Measurements from ENCODE around the gene KLHL21. TPM values are rescaled to one million over a fixed set of nuclear protein-coding genes. Genes with fewer than 3 reads are reported as not detected.

Gene KLHL21
- total RNA-seq, 2 experiments from 2014 or later = 17.9 to 18.1 TPM

DNA sequence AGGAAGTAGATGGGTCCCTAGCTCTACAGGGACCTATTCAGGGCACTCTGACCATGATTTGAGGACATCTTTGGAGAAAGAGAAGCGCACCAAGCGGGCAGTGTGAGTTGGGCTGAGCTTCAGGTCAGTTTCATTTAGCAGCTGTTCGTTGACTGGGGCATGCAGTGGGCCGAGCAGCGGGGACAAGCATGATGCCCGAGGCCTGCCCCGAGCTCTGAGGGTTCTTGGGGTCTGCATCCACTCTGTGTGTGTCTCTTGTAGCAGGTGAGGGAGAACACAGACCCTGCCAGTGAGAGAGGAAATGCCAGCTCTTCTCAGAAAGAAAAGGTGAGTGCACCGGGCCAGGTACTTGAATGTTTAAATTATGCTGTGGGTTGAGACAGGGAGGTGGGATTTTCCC lies 27.4 kb upstream of the KLHL21 start:
- no peak for ATAC-seq
- intact Hi-C loops (cut with micrococcal nuclease) = no loop called here
- CTCF ChIA-PET = interaction anchor here (0.8 kb wide), 1 partner anchor 11 kb away, joined by 3 read pairs; no protein-coding TSS in a partner anchor
- Mint-ChIP-seq H3K27ac (no peak overlapping the region), H3K9me3 (no peaks in the 10 kb centered on the region), H3K4me3 (no peak overlapping the region), H3K27me3 (no peaks in the 10 kb centered on the region), H3K4me1 (ENCODE audit: low read depth) (peaks cover 19% of the 10 kb centered on the region), H3K36me3 (ENCODE audit: low read depth) (peaks cover 24% of the 10 kb centered on the region)
- no peak for DNase-seq
- TF ChIP-seq, protein P1, sequence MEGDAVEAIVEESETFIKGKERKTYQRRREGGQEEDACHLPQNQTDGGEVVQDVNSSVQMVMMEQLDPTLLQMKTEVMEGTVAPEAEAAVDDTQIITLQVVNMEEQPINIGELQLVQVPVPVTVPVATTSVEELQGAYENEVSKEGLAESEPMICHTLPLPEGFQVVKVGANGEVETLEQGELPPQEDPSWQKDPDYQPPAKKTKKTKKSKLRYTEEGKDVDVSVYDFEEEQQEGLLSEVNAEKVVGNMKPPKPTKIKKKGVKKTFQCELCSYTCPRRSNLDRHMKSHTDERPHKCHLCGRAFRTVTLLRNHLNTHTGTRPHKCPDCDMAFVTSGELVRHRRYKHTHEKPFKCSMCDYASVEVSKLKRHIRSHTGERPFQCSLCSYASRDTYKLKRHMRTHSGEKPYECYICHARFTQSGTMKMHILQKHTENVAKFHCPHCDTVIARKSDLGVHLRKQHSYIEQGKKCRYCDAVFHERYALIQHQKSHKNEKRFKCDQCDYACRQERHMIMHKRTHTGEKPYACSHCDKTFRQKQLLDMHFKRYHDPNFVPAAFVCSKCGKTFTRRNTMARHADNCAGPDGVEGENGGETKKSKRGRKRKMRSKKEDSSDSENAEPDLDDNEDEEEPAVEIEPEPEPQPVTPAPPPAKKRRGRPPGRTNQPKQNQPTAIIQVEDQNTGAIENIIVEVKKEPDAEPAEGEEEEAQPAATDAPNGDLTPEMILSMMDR (IDR thresholded peaks at IDR 0.05) = no peak
- POLR2A ChIA-PET = interaction anchor here (0.6 to 1.1 kb wide), 3 partner anchors 18 to 165 kb away, joined by 3 read pairs; no protein-coding TSS in a partner anchor

DNA sequence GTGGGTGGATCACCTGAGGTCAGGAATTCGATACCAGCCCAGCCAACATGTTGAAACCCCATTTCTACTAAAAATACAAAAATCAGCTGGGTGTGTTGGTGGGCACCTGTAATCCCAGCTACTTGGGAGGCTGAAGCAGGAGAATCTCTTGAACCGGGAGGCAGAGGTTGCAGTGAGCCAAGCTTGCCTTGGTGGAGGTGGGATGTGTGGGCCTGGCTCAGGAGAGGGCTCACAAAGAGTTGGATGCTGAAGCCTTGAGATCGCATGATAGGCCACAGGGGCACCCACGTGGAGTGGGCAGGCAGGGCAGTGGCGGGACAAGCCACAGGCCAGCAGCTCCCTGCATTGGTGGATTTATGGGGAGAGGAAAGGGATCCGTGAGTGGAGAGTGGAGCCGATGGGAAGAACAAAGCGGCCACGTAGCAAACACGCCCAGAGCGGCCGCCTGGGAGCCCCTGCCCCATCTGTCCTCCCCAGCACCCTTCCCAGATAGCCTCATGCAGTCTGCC lies 26.4 kb upstream of the KLHL21 start:
- ChIA-PET CTCF (interaction anchor here (1.3 to 1.9 kb wide), 2 partner anchors 26 to 74 kb away, joined by 3 to 5 read pairs; partner anchors contain the start of genes KLHL21, NOL9 and TAS1R1), POLR2A (interaction anchor here (0.7 to 1.1 kb wide), 3 partner anchors 26 to 74 kb away, joined by 3 to 4 read pairs (median 3); partner anchors contain the start of gene DNAJC11)
- DNase-seq (no peak), ATAC-seq (no peak)
- Mint-ChIP-seq H3K36me3 (ENCODE audit: low read depth) (peaks cover 25% of the 10 kb centered on the region), H3K4me1 (ENCODE audit: low read depth) (peaks cover 24% of the 10 kb centered on the region), H3K27ac (no peak overlapping the region), H3K4me3 (no peak overlapping the region), H3K27me3 (no peaks in the 10 kb centered on the region), H3K9me3 (no peaks in the 10 kb centered on the region)
- intact Hi-C loops (cut with micrococcal nuclease) = no loop called here
- TF ChIP-seq, protein P1 (IDR thresholded peaks at IDR 0.05) = no peak

DNA sequence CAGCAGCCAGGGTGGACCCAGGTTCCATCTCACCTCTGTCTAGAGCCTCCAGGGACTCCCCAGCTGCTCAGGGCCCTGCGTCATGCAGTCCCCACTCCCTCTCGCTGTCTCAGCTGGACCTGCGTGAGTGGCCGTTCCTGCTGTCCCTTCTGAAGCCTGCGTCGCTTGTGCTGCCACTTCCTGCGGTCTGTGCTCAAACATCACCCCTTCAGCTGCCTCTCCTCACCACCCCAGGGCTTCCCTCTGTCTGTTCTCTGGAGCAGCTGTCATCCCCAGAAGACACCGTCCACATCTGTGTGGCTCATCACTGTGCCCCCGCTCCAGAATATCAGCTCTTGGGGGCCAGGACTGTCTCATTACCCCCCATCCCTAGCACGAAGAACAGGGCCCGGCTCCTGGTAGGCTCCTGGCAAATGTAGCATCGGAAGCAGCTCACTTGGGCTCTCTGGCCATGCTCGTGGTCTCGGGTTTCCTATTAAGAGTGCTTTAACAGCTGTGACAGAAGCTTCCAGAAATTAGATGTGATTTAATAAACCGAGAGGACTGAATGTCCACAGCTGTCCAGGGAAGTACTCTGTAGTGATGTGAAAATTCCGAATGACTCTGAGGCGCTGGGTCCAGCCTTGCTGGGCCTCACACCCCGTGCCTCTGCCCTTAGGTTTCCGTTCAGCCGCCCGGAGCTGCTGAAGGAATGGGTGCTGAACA lies 25.3 kb upstream of the KLHL21 start:
- DNase-seq = no peak
- TF ChIP-seq, protein P1 (IDR thresholded peaks at IDR 0.05) = no peak
- peaks cover 26% of the 10 kb centered on the region for H3K36me3 Mint-ChIP-seq (ENCODE audit: low read depth)
- intact Hi-C loops (cut with micrococcal nuclease) = no loop called here
- no peaks in the 10 kb centered on the region for H3K9me3 Mint-ChIP-seq
- no peak overlapping the region for H3K27ac Mint-ChIP-seq
- peak overlapping the region; percentile 6 for H3K4me3 Mint-ChIP-seq
- ChIA-PET POLR2A (interaction anchor here (0.9 kb wide), 1 partner anchor 73 kb away, joined by 3 read pairs; no protein-coding TSS in a partner anchor), CTCF (interaction anchor here (0.8 to 1.9 kb wide), 3 partner anchors 11 to 73 kb away, joined by 3 to 5 read pairs (median 3); partner anchors contain the start of genes KLHL21, NOL9 and TAS1R1)
- peaks cover 26% of the 10 kb centered on the region for H3K4me1 Mint-ChIP-seq (ENCODE audit: low read depth)
- no peak for ATAC-seq
- H3K27me3 Mint-ChIP-seq = no peaks in the 10 kb centered on the region

GRCh38 chr1:6627031-6627430 lies 24.4 kb upstream of the KLHL21 start:
- ATAC-seq (no peak), DNase-seq (no peak)
- Mint-ChIP-seq H3K4me3 (peak overlapping the region; percentile 90), H3K36me3 (ENCODE audit: low read depth) (peaks cover 28% of the 10 kb centered on the region), H3K27me3 (no peaks in the 10 kb centered on the region), H3K27ac (no peak overlapping the region), H3K4me1 (ENCODE audit: low read depth) (peaks cover 26% of the 10 kb centered on the region), H3K9me3 (no peaks in the 10 kb centered on the region)
- CTCF ChIA-PET = no interaction called here
- POLR2A ChIA-PET = no interaction called here
- TF ChIP-seq, protein P1 (IDR thresholded peaks at IDR 0.05) = no peak
- intact Hi-C loops (cut with micrococcal nuclease) = no loop called here
